ENCODE results near the gene ASB7. TPM values are rescaled to one million over a fixed set of nuclear protein-coding genes. Genes with fewer than 3 reads are reported as not detected.

The ASB7 gene
- polyA plus RNA-seq, 6 donors from 2014 or later, result 11.0 to 17.2 (median 14.1) TPM

GRCh38 chr15:100695048-100695447 is 92.7 kb downstream of the ASB7 start:
- peaks cover 13 to 28% (median 25%) of the 10 kb centered on the region in 3 donors for H3K27me3 Mint-ChIP-seq
- H3K36me3 Mint-ChIP-seq, result peaks cover 0 to 4% of the 10 kb centered on the region in 2 donors
- ATAC-seq (ENCODE audit: low read depth in 2 of 2) (no peak), DNase-seq (no peak)
- peaks cover 0 to 19% (median 3%) of the 10 kb centered on the region in 7 donors for H3K9me3 Mint-ChIP-seq
- H3K27ac Mint-ChIP-seq, result no peak overlapping the region
- no peaks in the 10 kb centered on the region for H3K4me1 Mint-ChIP-seq
- no peak overlapping the region for H3K4me3 Mint-ChIP-seq

GRCh38 chr15:100696452-100696851 is 94.1 kb downstream of the ASB7 start:
- Mint-ChIP-seq H3K4me1 (no peaks in the 10 kb centered on the region), H3K9me3 (peaks cover 0 to 19% (median 3%) of the 10 kb centered on the region in 7 donors), H3K4me3 (peak overlapping the region in 1 of 8 donors; percentile 50), H3K27ac (peak overlapping the region in 2 of 6 donors; percentile 47 to 49), H3K36me3 (peaks cover 0 to 4% of the 10 kb centered on the region in 2 donors), H3K27me3 (peaks cover 13 to 28% (median 25%) of the 10 kb centered on the region in 3 donors)
- ATAC-seq (ENCODE audit: low read depth in 2 of 2) (no peak), DNase-seq (no peak)

Other genes with a start within 250 kb of the ASB7 start
- under 1 TPM in 1 of 6 donors, not detected in 5; 0.21 TPM for gene CERS3, start 73.6 kb upstream of the ASB7 start, polyA plus RNA-seq (ENCODE audit: low read depth in 6 of 6)
- 10 to 100 TPM; 10.2 to 25.3 (median 17.2) TPM for gene LINS1, start 405 bp upstream of the ASB7 start, polyA plus RNA-seq (ENCODE audit: low read depth in 6 of 6)

Data from naive B cell (primary cell).